Measurements from ENCODE around the gene TAPBP.

The TAPBP gene

GRCh38 chr6:33319939-33320314, 6.0 kb upstream of the TAPBP start:
- no peak for DNase-seq (ENCODE audit: low read depth)

- no peak for DNase-seq (ENCODE audit: low read depth)
Observed at GRCh38 chr6:33318426-33319073, 4.7 kb upstream of the TAPBP start.

GRCh38 chr6:33317669-33318425, 4.0 kb upstream of the TAPBP start, which contains the start of gene ZBTB22:
Gene ZBTB22, minus strand, starts transcription at chr6:33317744. Its CDS starts 828 bp downstream, at chr6:33316916.
- peak; percentile 96 for DNase-seq (ENCODE audit: low read depth)

GRCh38 chr6:33317419-33317668, 3.5 kb upstream of the TAPBP start:
- DNase-seq (ENCODE audit: low read depth), result peak; percentile 48

GRCh38 chr6:33316603-33317418, 2.9 kb upstream of the TAPBP start:
- no peak for DNase-seq (ENCODE audit: low read depth)

DNA sequence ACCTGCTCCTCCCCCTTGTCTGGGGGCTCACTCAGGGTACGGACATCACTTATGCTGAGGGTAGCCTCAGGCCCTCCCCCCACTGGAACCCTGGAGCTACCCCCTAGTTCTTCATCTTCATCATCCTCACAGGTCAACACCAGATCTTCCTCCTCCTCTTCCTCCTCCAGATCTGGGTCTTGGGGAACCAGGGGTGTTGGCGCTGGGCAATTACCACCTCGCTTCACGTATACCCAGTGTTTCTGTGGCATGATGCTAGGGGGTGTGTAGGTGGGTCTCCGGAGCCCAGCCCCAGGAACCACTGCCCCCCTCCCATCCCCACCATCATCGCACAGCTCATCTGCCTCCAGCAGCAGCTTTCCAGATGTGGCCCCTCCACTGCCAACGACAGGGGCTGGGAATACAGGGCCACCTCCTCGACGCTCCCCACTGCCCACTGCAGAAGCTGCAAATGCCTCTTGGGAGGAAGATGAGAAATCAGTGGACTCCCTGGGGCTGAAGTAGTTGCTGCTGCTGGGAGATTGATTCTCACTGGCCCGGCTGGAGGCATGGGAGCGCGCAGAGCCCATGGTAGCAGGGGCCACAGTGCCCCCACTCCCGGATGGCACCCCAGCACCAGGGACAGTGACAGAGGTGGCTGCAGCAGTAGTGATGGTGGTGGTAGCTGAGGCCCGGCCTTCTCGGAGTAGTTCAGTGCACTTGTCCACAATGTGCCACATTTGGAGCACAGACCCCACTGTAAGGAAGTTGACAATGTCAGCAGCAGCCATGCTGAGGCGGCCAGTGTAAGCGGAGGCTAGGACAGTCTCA, 2.1 kb upstream of the TAPBP start:
- DNase-seq (ENCODE audit: low read depth), result no peak

GRCh38 chr6:33314943-33315792, 1.3 kb upstream of the TAPBP start:
- DNase-seq (ENCODE audit: low read depth), result no peak

GRCh38 chr6:33314515-33314942, 651 bp upstream of the TAPBP start:
- no peak for DNase-seq (ENCODE audit: low read depth)

GRCh38 chr6:33313105-33313708, 671 bp downstream of the TAPBP start:
- no peak for DNase-seq (ENCODE audit: low read depth)

- peak; percentile 53 for DNase-seq (ENCODE audit: low read depth)
Observed at GRCh38 chr6:33312361-33313104, 1.3 kb downstream of the TAPBP start.

GRCh38 chr6:33306356-33306755, 7.5 kb downstream of the TAPBP start:
- DNase-seq (ENCODE audit: low read depth), result no peak

DNA sequence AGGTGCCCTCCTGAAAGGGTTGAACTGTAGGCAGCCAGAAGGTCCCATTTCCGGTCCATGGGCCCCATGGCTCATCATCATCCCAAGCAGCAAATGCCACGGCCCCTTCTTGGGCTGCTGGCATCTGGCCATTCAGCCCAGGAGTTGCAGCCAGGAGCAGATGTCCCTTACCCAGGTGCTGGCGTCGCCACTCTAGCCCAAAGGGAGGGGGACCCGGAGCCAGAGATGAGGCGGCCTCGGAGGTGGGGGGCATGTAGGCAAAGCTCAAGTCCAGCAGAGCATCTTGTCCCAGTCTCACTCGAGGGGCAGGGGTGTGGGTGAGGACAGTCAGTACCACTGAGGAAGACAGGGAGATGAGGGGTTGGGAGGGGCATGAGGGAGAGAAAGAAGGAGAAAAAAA, 8.8 kb downstream of the TAPBP start:
- no peak for DNase-seq (ENCODE audit: low read depth)

- DNase-seq (ENCODE audit: low read depth), result no peak
Observed at GRCh38 chr6:33304216-33304615, 9.7 kb downstream of the TAPBP start.

GRCh38 chr6:33301877-33302276, 12.0 kb downstream of the TAPBP start:
- no peak for DNase-seq (ENCODE audit: low read depth)

DNA sequence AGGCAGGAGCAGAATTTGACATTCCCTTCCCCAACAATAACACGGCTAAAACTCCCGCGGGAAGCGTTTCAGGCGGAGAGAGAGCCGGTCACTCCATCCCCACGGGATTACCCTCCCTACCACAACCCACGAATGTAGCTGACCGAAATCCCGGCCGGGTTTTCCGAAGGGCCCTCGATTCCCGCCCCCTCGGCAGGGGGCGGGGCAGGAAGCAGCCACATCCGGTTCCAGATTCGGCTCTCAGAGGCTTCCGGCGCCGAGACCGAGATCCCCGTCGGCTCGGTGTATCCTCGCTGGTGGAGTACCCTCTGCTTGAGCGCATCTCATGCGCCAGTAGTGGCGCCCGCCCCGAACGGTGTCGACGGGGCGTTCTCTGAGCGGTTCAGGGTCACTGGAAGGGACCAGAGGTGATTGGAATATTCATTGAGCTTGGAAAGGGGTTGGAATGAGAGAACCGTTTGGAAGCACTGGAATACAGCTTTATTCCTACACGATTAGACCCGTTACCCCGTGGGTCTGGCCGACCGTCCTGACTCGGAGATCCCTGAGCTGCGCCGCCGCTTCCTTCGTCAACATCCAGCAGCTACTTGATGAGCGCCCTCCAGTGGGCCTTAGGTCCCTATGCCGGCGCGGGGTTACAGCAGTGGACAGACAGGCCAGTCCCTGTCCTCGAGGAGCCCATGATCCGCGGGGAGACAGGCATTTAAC, 14.5 kb downstream of the TAPBP start:
- peak; percentile 85 for DNase-seq (ENCODE audit: low read depth)

GRCh38 chr6:33298773-33299236, 15.1 kb downstream of the TAPBP start, which contains the start of gene RGL2:
Gene RGL2, minus strand, starts transcription at chr6:33298942. Its CDS starts 332 bp downstream, at chr6:33298610.
- DNase-seq (ENCODE audit: low read depth), result no peak

GRCh38 chr6:33297956-33298772, 15.7 kb downstream of the TAPBP start:
- no peak for DNase-seq (ENCODE audit: low read depth)

- no peak for DNase-seq (ENCODE audit: low read depth)
Observed at GRCh38 chr6:33297406-33297955, 16.4 kb downstream of the TAPBP start.
